HK-2 (cell line): ENCODE measurements around the gene SIGLEC8.

Experiments
- DNase-seq: peaks from one replicate; pipeline ENCODE4 v3.0.0-alpha.2; 2018; ENCODE audit not compliant: unreplicated experiment

Gene SIGLEC8

DNA sequence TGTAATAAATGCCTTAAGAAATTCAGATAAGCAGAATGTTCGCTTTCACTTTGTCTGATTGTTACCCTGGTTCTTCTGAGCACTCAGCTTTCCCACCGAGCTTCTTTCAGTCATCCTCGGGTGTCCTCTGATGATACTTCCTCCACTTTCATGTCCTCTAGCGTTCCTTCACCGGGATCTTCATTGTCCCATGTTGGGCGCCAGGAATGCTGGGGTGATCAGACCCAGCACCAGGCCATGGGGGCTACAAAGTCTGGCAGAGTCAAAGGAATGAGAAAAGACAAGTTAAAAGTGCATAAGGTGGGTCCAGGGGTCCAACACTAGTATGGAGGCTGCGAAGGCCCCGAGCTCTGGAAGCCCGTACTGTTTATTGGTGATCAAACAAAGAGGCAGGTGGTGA lies 56.1 kb downstream of the SIGLEC8 start:
- DNase-seq = no peak
